Nephron (organoid): ENCODE results near the gene KIR2DL3.

Experiments used
- H3K27ac Mint-ChIP-seq, 3 experiments: 2 replicates each; pipeline ENCODE4 v1.8.0; 2020; ENCODE audit warnings: mixed read lengths in 3 of 3, mild to moderate bottlenecking in 2 of 3, moderate library complexity in 1 of 3
- H3K27me3 Mint-ChIP-seq: 2 replicates; pipeline ENCODE4 v1.8.0; 2021; ENCODE audit warnings: low read depth, mild to moderate bottlenecking, moderate library complexity, mixed read lengths
- H3K36me3 Mint-ChIP-seq: 2 replicates; pipeline ENCODE4 v1.8.0; 2020; ENCODE audit warnings: low read depth, mixed read lengths
- H3K4me1 Mint-ChIP-seq: 2 replicates; pipeline ENCODE4 v1.8.0; 2020; ENCODE audit warnings: mixed read lengths
- H3K4me3 Mint-ChIP-seq, 3 experiments: 2 replicates each; pipeline ENCODE4 v1.8.0; 2020; ENCODE audit warnings: mild to moderate bottlenecking in 3 of 3, mixed read lengths in 3 of 3, moderate library complexity in 2 of 3
- H3K9me3 Mint-ChIP-seq: 2 replicates; pipeline ENCODE4 v1.8.0; 2020; ENCODE audit warnings: mixed read lengths
- TF ChIP-seq, protein P1 (sequence below), 3 experiments: fragments of 200-600 bp; sonication (generic); IDR thresholded peaks; one replicate each; pipeline ENCODE4 v1.5.0; 2021; ENCODE audit warnings: antibody characterized with exemption in 3 of 3; ENCODE audit not compliant: unreplicated experiment in 3 of 3

Gene KIR2DL3

GRCh38 chr19:54724644-54725043 lies 13.7 kb upstream of the KIR2DL3 start:
- peaks cover 9% of the 10 kb centered on the region for H3K36me3 Mint-ChIP-seq
- H3K4me3 Mint-ChIP-seq: no peak overlapping the region
- H3K27me3 Mint-ChIP-seq: peaks cover 7% of the 10 kb centered on the region
- H3K4me1 Mint-ChIP-seq: no peaks in the 10 kb centered on the region
- no peak overlapping the region for H3K27ac Mint-ChIP-seq
- TF ChIP-seq, protein P1, sequence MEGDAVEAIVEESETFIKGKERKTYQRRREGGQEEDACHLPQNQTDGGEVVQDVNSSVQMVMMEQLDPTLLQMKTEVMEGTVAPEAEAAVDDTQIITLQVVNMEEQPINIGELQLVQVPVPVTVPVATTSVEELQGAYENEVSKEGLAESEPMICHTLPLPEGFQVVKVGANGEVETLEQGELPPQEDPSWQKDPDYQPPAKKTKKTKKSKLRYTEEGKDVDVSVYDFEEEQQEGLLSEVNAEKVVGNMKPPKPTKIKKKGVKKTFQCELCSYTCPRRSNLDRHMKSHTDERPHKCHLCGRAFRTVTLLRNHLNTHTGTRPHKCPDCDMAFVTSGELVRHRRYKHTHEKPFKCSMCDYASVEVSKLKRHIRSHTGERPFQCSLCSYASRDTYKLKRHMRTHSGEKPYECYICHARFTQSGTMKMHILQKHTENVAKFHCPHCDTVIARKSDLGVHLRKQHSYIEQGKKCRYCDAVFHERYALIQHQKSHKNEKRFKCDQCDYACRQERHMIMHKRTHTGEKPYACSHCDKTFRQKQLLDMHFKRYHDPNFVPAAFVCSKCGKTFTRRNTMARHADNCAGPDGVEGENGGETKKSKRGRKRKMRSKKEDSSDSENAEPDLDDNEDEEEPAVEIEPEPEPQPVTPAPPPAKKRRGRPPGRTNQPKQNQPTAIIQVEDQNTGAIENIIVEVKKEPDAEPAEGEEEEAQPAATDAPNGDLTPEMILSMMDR (IDR thresholded peaks at IDR 0.05; ENCODE audit: unreplicated experiment in 3 of 3): no peak
- H3K9me3 Mint-ChIP-seq: peaks cover 81% of the 10 kb centered on the region

DNA sequence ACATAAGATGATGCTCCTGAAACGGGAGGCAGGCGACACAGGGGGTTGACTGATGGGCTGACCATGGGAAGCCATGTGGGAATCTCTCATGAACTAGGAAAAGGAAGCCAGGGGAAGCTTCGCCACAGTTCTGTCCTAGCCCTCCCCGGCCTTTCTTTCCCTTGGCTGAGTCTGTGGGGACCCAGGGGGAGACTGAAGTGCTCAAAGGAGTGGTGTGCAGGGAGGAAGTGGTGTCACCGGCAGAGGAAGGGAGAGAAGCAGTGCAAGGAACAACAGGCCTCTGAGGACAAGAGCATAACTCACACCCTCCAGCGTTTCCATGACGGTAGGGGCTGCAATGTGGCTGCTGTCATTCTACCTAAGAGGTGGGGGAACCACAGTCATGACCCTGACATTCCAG lies 13.0 kb upstream of the KIR2DL3 start:
- Mint-ChIP-seq H3K36me3 (peaks cover 9% of the 10 kb centered on the region), H3K27ac (no peak overlapping the region), H3K4me1 (no peaks in the 10 kb centered on the region), H3K4me3 (no peak overlapping the region), H3K27me3 (peaks cover 7% of the 10 kb centered on the region), H3K9me3 (peaks cover 80% of the 10 kb centered on the region)
- TF ChIP-seq, protein P1 (IDR thresholded peaks at IDR 0.05; ENCODE audit: unreplicated experiment in 3 of 3): no peak

- Mint-ChIP-seq H3K4me1 (no peaks in the 10 kb centered on the region), H3K27me3 (peaks cover 7% of the 10 kb centered on the region), H3K27ac (no peak overlapping the region)
Measured at GRCh38 chr19:54727562-54727961, 10.8 kb upstream of the KIR2DL3 start.

GRCh38 chr19:54728167-54728566 lies 10.1 kb upstream of the KIR2DL3 start:
- H3K27ac Mint-ChIP-seq: no peak overlapping the region
- peaks cover 82% of the 10 kb centered on the region for H3K9me3 Mint-ChIP-seq
- peaks cover 9% of the 10 kb centered on the region for H3K36me3 Mint-ChIP-seq
- H3K4me1 Mint-ChIP-seq: no peaks in the 10 kb centered on the region
- H3K4me3 Mint-ChIP-seq: no peak overlapping the region
- TF ChIP-seq, protein P1 (IDR thresholded peaks at IDR 0.05; ENCODE audit: unreplicated experiment in 3 of 3): no peak
- peaks cover 7% of the 10 kb centered on the region for H3K27me3 Mint-ChIP-seq

More at GRCh38 chr19:54727562-54727961, 10.8 kb upstream of the KIR2DL3 start:
- peaks cover 82% of the 10 kb centered on the region for H3K9me3 Mint-ChIP-seq
- peaks cover 9% of the 10 kb centered on the region for H3K36me3 Mint-ChIP-seq
- H3K4me3 Mint-ChIP-seq: no peak overlapping the region
- TF ChIP-seq, protein P1 (IDR thresholded peaks at IDR 0.05; ENCODE audit: unreplicated experiment in 3 of 3): no peak

DNA sequence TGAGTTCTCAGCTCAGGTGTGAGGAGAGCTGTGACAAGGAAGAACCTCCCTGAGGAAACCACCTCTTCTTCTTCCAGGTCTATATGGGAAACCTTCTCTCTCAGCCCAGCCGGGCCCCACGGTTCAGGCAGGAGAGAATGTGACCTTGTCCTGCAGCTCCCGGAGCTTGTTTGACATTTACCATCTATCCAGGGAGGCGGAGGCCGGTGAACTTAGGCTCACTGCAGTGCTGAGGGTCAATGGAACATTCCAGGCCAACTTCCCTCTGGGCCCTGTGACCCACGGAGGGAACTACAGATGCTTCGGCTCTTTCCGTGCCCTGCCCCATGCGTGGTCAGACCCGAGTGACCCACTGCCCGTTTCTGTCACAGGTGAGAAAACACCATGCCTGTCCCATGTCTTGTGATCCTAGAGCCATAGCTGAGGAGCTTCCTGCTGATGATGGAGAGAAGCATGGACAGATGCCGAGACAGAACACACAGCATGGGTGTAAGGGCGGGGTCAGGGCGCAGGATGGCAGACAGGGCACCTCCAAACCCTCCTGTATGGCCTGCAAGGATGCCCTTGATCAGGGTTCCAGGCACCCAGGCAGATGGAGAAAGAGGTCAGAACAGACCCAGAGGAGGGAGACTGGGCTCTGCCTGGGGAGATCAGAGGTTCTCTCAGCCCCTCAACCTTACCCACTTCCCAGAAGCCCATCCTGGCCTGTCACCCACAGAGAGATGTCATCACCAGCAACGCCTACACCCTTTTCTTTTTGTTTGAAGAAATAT lies 8.7 kb upstream of the KIR2DL3 start:
- H3K27me3 Mint-ChIP-seq: peaks cover 4% of the 10 kb centered on the region
- no peak overlapping the region for H3K4me3 Mint-ChIP-seq
- H3K36me3 Mint-ChIP-seq: peaks cover 7% of the 10 kb centered on the region
- no peaks in the 10 kb centered on the region for H3K4me1 Mint-ChIP-seq
- TF ChIP-seq, protein P1 (IDR thresholded peaks at IDR 0.05; ENCODE audit: unreplicated experiment in 3 of 3): no peak
- H3K27ac Mint-ChIP-seq: no peak overlapping the region
- H3K9me3 Mint-ChIP-seq: peaks cover 79% of the 10 kb centered on the region

DNA sequence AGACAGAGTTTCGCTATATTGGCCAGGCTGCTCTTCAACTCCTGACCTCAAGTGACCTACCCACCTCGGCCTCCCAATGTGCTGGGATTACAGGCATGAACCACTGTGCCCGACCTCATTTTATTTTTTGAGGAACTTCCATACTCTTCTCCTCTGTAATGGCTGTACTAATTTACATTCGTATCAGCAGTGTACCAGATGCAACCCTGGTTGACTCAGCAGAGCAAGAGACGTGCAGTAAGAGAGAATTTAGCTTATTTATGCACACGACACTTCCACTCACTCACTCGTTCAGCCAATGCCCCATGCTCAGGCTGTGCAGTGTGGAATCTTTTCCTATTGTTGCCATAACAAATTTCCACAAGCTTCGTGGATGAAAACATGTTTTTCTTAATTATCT lies 7.1 kb upstream of the KIR2DL3 start:
- H3K9me3 Mint-ChIP-seq: peaks cover 74% of the 10 kb centered on the region
- TF ChIP-seq, protein P1 (IDR thresholded peaks at IDR 0.05; ENCODE audit: unreplicated experiment in 3 of 3): no peak
- peaks cover 4% of the 10 kb centered on the region for H3K36me3 Mint-ChIP-seq
- no peaks in the 10 kb centered on the region for H3K4me1 Mint-ChIP-seq
- no peak overlapping the region for H3K27ac Mint-ChIP-seq
- H3K4me3 Mint-ChIP-seq: no peak overlapping the region
- peaks cover 3% of the 10 kb centered on the region for H3K27me3 Mint-ChIP-seq
